IPS-18c (cell line): ENCODE measurements around the gene PTPN12.
"Not testable (repeated sequence)": the region's sequence is repeated elsewhere in the genome, so short reads cannot be mapped to it uniquely, and the experiment has no call there.

Experiments used
- H3K4me3 ChIP-seq: 2 replicates; pipeline ENCODE4 v1.7.0; 2013; ENCODE audit warnings: low read depth, mild to moderate bottlenecking, low read length, moderate library complexity; ENCODE audit not compliant: insufficient read depth
- H3K9me3 ChIP-seq: one replicate; pipeline ENCODE4 v1.6.1; 2013; ENCODE audit warnings: mild to moderate bottlenecking, low read length, moderate library complexity; ENCODE audit not compliant: control insufficient read depth, insufficient read depth

Gene PTPN12

DNA sequence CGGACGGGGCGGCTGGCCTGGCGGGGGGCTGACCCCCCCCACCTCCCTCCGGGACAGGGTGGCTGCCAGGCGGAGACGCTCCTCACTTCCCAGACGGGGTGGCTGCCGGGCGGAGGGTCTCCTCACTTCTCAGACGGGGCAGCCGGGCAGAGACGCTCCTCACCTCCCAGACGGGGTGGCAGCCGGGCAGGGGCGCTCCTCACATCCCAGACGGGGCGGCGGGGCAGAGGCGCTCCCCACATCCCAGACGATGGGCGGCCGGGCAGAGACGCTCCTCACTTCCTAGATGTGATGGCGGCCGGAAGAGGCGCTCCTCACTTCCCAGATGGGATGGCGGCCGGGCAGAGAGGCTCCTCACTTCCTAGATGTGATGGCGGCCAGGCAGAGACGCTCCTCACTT, 3.0 kb upstream of the PTPN12 start:
- H3K9me3 ChIP-seq, H3K4me3 ChIP-seq: not testable (repeated sequence)

DNA sequence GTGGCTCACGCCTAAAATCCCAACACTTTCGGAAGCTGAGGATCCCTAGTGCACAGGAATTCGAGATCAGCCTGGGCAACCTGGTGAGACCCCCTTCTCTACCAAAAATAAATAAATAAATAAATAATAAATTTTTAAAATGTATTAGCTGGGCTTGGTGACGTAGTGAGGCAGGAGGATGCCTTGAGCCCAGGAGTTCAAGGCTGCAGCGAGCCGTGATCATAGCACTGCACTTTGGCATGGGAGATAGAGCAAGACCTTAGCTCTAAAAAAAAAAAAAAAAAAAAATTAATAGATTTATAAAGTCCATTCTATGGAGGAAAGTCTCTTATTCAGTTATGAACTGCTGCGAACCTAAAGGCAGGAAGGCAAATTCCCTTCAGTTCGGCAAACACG, 1.1 kb upstream of the PTPN12 start:
- Histone ChIP-seq H3K4me3 (peak overlapping the region; percentile 83), H3K9me3 (peaks cover 3% of the 10 kb centered on the region)

DNA sequence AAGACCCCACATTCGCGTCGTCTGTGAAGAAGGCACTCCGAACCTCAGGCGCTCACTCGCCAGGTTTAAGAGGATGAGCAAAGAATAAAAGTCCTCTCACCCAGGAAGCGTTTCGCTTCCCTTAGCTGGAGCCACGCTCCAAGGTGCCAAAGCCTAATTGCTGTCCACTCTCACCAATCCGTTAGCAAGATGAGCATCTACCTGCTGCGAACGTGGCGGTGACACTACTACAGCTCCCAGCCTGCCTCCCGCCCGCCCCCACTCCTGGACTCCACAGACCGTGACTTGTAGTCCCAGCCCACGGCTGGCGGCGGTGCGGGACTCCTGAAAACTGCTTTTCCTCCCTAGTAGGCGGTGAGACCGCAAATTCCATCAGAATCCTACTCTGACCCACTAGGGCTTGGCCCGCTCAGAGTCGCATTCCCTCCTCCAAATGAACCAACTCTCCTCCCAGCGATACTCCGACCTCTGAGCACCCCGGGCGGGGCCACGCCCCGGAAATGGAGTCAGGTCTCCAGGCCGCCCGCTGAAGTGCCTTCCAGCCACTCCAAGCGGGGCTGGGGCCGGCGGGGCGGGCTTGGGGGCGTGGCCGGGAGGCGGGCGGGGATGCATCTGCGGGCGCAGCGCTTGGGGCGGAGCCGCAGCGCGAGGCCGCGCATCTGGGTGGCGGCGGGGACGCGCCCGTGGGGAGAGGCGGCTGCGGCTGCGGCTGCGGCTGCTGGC, 521 bp upstream of the PTPN12 start:
- Histone ChIP-seq H3K9me3 (peaks cover 3% of the 10 kb centered on the region), H3K4me3 (peak overlapping the region; percentile 83)

DNA sequence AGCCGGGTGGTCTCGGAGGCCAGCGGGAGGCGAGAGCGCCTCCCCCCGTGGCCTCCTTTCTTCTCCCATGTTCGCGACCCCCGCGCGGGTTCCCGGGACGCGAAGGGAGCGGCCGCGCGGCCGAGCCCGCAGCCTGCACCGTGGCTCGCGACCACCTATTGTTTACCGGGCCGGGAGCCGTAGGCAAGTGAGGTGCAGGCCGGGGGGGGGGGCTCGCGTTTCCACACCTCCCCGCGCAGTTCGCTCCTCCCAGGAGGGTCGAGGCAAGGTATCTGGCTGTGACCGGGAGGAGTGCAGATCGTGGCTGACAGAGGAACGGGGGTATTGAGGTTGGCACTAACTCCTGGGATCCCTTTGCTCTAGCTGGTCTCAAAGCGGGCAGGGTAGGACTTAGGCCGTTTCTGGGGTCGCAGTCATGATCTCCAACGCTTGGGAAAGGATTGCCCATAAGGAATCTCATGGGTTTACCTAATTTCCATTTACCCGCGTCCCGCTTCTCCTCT, 734 bp downstream of the PTPN12 start:
- H3K4me3 ChIP-seq = peak overlapping the region; percentile 98

DNA sequence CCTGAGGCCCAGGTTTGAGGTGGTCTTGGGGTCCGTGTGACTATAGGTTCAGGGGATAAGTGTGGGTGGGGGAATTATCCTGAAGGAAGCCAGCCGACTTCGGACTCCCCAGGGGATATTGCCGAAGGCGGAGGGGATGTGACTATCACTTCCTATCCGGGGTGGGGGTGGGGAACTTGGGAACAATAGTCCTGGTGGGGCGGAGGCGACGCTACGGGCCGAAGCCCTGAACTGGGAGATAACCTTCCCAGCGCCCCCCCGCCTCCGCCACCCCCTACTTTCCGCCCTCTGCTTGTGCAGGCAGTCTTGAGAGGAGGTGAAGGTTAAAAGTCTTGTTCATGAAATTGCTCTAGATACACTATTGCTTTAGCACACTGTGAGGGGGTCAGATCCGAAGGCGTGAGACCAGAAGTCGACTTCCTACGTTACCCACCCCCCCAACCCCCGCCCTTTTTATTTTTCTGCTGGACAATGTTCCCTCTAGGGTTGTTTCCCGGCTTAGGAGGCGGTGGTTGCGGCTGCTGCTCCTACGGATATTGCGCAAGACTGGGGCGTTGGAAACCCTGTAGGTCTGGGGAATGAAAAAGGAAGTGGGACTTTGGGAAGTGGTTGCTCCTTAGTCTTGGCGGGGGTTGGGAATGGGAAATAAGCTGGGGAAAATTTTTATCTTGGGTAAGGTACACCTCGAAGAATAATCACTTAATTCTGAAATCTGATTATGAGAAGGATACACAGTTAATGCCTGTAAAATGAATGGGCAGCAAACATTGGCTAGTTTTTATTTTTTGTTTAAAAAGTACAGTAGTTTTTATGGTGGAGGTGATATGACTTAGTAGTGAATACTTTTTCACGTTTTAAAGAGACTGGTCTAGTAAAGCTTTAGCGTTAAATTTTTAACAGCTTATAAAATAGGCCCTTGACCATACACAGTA, 1.5 kb downstream of the PTPN12 start:
- H3K4me3 ChIP-seq = peak overlapping the region; percentile 98
- H3K9me3 ChIP-seq = peaks cover 3% of the 10 kb centered on the region

More for the DNA sequence above, 734 bp downstream of the PTPN12 start:
- H3K9me3 ChIP-seq = peaks cover 3% of the 10 kb centered on the region

DNA sequence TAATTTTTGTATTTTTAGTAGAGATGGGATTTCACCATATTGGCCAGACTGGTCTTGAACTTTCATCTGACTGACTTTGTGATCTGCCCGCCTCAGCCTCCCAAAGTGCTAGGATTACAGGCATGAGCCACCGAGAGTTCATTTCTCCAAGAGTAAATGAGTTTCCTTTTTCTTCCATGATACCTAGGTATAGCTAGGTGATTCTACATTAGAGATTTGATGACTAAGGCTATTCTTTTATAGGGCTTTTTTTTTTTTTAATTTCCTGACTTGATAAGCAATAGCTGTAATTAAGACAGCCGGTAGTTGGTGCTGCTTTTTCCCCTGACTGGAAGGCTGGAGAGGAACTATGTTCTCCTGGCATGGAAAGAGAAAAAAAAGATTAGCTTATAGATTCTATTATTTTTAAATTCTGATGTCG, 3.3 kb downstream of the PTPN12 start:
- no peak overlapping the region for H3K4me3 ChIP-seq

DNA sequence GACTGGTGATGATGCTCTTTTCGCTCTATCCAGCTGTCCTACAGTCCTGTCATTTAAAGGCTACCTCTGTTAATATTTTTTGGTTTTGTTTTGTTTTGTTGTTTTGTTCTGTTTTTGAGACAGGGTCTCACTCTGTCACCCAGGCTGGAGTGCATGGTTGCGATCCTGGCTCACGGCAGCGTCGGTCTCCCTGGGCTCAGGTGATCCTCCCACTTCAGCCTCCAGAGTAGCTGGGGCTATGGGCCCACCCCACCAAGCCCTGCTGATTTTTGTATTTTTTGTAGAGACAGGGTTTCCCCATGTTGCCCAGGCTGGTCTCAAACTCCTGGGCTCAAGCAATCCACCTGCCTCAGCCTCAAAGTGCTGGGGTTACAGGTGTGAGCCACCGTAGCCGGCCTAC, 3.9 kb downstream of the PTPN12 start:
- not testable (repeated sequence) for H3K9me3 ChIP-seq, H3K4me3 ChIP-seq

More for the DNA sequence above, 3.3 kb downstream of the PTPN12 start:
- no peaks in the 10 kb centered on the region for H3K9me3 ChIP-seq

DNA sequence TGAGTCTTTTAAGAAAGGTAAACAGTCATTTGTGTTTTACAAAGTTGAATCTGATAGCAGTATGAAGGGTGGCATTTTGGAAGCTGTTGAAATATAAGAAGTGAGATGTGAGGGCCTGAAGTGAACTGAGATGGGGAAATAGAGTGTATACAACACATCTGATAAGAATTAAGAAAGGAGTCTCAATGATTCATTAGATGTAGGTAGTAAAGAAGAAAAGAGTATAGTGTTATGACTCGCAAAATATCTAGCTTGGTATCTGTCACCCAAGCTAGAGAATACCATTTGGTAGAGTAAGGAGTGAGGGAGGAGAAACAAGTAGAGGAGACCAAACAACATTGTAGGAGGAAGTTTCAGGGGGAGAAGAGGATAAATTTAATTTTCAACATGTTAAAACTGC, 5.3 kb downstream of the PTPN12 start:
- no peak overlapping the region for H3K4me3 ChIP-seq
- no peaks in the 10 kb centered on the region for H3K9me3 ChIP-seq

DNA sequence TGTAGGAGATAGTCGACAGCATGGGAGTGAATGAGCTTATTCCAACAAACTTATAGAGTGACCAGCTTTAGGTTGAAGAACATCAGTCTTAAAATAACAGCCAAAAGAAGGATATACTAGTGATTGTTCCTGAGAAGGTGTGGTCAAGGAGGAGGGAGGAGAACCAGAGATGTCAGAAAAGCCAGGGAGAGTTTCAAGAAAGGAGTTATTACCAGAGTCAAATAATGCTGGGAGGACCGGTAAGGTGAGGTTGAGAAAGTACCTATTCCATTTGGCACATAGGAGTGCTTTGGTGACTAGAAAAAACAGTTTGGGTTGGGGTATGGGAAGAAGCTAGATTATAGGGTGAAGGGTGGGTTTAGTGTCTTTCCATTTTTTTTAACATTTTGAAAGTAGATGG, 5.8 kb downstream of the PTPN12 start:
- Histone ChIP-seq H3K4me3 (no peak overlapping the region), H3K9me3 (no peaks in the 10 kb centered on the region)

DNA sequence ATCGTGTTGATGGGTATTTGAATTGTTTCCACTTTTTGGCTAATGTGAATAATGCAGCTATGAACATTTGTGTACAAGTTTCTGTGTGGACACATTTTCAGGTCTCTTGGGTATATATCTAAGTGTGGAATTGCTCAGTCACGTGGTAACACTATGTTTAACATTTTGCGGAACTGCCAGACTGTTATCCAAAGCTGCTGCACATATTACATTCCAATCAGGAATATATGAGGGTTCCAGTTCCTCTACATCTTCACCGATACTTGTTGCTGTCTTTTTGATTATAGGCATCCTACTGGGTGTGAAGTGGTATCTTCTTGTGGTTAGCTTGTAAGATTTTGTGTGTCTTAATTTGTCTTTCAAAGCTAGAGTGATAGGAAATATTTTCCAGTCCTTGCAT, 6.8 kb downstream of the PTPN12 start:
- Histone ChIP-seq H3K4me3 (no peak overlapping the region), H3K9me3 (no peaks in the 10 kb centered on the region)

DNA sequence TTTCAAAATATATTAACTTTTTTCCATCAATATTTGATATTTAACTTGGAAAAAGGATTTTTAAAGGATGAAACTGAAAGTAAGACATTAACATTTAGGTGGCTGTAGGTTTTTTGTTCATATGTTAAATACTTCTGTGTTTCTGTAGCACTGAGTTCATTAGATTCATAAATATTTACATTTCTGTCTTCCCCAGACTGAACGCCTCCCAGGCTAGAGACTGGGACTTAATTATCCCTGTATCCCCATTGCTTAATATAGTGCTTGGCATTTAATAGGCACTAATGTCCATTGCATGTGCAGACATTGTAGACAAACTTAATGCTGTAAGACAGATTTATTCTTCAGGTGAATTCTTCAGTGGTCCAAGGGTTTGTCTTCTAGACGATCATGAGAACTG, 7.4 kb downstream of the PTPN12 start:
- H3K4me3 ChIP-seq = no peak overlapping the region
- no peaks in the 10 kb centered on the region for H3K9me3 ChIP-seq

DNA sequence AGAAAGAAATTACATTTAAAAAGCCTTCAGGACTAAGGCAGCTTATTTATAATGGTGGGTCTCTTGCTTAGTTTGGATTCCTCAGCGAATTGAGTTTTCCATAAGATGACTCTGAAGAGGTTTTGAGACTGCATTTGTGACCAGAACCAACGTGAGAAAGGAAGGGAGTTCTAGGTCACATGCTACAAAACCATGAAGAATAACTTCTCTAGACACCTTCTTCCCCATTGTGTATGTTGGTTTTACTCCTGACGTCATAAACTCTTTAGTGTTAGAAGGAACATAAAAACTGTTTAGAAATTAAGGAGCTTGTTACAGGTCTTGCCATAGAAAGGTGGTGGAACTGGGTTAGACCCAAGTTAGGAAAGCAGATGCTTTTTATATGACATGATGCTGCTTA, 11.1 kb downstream of the PTPN12 start:
- no peaks in the 10 kb centered on the region for H3K9me3 ChIP-seq
- H3K4me3 ChIP-seq = no peak overlapping the region

DNA sequence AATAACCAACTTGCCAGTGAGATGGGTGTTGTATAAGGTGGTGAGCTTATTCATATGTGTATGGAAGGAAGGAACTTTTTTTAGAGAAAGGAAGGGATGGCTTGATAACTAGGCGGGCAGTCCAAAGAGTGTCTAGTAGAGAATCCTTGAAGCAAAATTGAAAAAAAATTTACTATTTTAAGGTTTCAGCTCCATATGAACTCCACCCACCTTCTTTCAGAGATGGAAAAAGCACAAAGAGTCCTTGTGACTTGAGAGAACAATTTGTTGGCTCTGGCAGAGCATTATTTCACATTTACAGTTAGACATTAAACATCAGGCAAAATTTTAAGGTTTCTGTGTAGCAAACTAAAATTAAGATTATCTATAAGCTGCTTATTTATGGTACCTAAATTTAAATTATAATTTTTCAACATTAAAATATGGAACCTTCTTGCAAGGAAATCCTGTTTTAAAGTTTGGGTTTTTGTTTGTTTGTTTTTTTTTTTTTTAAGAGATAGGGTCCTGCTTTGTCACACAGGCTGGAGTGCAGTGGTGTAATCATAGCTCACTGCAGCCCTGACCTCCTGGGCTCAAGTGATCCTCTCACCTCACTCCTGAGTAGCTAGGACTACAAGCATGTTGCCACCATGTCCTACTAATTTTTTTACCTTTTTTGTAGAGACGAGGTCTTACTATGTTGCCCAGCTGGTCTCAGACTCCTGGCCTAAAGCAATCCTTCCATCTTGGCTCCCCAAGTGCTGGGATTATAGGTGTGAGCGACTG, 12.2 kb downstream of the PTPN12 start:
- no peaks in the 10 kb centered on the region for H3K9me3 ChIP-seq
- no peak overlapping the region for H3K4me3 ChIP-seq

DNA sequence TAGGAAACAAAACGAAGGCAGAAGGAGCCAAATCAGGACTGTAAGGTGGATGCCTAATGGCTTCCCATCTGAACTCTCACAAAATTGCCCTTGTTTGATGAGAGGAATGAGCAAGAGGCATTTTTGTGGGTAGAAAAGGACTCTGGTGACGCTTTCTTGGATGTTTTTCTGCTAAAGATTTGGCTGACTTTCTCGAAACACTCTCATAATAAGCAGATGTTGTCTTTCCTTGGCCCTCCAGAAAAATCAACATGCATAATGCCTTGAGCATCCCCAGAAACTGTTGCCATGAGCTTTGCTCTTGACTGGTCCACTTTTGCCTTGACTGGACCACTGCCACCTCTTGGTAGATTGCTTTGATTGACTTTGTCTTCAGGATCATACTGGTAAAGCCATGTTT, 13.5 kb downstream of the PTPN12 start:
- no peaks in the 10 kb centered on the region for H3K9me3 ChIP-seq

DNA sequence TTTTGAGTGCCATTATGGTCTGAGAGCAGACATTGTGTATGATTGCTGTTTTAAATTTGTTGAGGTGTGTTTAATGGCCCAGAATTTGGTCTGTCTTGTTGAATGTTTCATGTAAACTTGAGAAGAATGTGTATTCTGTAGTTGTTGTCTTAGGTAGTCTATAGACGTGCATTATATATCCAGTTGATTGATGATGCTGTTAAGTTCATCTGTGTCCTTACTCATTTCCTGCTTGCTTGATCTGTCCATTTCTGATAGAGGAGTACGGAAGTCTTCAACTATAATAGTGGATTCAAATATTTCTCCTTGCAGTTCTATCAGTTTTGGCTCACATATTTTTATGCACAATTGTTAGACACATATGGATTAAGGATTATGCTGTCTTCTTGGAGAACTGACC, 16.0 kb downstream of the PTPN12 start:
- H3K4me3 ChIP-seq = no peak overlapping the region
- no peaks in the 10 kb centered on the region for H3K9me3 ChIP-seq

More for the DNA sequence above, 13.5 kb downstream of the PTPN12 start:
- no peak overlapping the region for H3K4me3 ChIP-seq

DNA sequence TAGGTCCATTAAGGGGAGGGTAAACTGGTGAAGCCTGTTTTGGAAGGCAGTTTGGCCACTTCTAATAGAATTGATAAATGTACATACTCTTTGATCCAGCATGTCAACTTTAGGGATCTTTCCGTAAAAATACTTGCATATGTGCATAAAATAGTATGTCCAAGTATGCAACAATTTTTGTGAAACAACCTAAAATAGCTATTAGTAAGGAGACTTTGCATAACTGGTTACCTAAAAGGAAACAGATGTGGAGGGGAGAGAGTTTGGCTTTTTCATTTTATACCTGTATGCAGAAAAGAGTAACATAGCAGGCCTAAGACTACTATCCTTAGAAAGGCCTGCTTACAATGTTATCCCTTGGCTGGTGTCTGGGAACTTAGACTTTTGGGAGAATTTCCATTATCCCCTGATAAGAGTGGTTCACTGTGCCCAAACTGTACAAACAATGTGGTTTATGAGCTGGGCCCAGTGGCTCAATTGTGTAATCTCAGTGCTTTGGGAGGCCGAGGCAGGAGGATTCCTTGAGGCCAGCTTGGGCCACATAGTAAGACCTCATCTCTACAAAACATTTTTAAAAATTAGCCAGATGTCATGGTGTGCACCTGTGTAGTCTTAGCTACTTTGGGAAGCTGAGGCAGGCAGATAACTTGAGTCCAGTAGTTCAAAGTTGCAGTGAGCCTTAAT, 21.3 kb downstream of the PTPN12 start:
- H3K9me3 ChIP-seq = no peaks in the 10 kb centered on the region
- no peak overlapping the region for H3K4me3 ChIP-seq

DNA sequence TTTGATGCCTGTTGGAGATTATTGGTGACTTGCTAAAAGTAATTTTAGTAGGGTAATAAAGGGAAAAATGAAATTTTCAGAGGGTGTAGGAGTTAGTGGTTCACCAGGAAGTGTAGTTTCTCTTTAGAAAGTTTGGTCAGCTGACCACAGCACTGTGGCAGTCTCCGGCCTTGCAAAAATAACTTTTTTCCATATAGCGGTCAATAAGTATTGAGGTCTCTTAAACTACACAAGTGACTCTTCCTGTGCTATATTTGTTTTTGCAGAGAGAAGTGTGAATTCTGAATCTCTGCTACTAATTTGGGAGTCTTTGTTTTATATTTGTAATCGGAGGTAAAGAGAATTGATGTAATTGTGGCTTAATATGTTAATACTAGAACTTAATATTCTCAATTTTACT, 24.3 kb downstream of the PTPN12 start:
- H3K9me3 ChIP-seq = no peaks in the 10 kb centered on the region
- H3K4me3 ChIP-seq = no peak overlapping the region
